Panc1 (cell line): ENCODE data around the gene PDCD1. TPM values are rescaled to one million over a fixed set of nuclear protein-coding genes. Genes with fewer than 3 reads are reported as not detected.
"Not testable (repeated sequence)": the region's sequence is repeated elsewhere in the genome, so short reads cannot be mapped to it uniquely, and the experiment has no call there.

Experiments used
- ATAC-seq: fragments of 200-7000 bp; cut with Tn5 transposase; 2 replicates; pipeline ENCODE4 v1.9.1; 2020; ENCODE audit warnings: mild to moderate bottlenecking, moderate library complexity
- BruUV-seq: library from RNA; stranded (reverse); fragments of 400-500 nt; replicated peaks from 2 replicates; lab custom pipeline; 2021; lab: Mats Ljungman, UMichigan
- CTCF ChIA-PET: fragments of 300-600 bp; sonication (Branson Sonifier 250); formaldehyde crosslinking; loops from one replicate; lab custom pipeline; 2022; ENCODE audit warnings: antibody characterized with exemption; lab: Charles Lee
- POLR2A ChIA-PET: fragments of 300-600 bp; sonication (Branson Sonifier 250); formaldehyde crosslinking; loops from one replicate; lab custom pipeline; 2022; ENCODE audit warnings: antibody characterized with exemption; lab: Charles Lee
- DNase-seq: peaks from one replicate; pipeline ENCODE4 v3.0.0-alpha.2; 2010; ENCODE audit warnings: low read depth, low spot score
- H3K27ac ChIP-seq: 2 replicates; pipeline ENCODE4 v1.5.1; 2011; ENCODE audit warnings: mild to moderate bottlenecking, low read length, inconsistent platforms
- H3K27me3 ChIP-seq: fragments of 200-500 bp; sonication (Bioruptor generic); 2 replicates; pipeline ENCODE4 v1.6.0; 2014; ENCODE audit warnings: low read length, inconsistent platforms; ENCODE audit not compliant: control insufficient read depth, insufficient read depth
- H3K36me3 ChIP-seq: fragments of 200-500 bp; sonication (Bioruptor generic); 2 replicates; pipeline ENCODE4 v1.5.1; 2014; ENCODE audit warnings: inconsistent platforms, mild to moderate bottlenecking, low read length, moderate library complexity; ENCODE audit not compliant: control insufficient read depth, insufficient read depth
- H3K4me1 ChIP-seq: 2 replicates; pipeline ENCODE4 v1.5.1; 2011; ENCODE audit warnings: inconsistent platforms, mild to moderate bottlenecking, low read length, moderate library complexity; ENCODE audit not compliant: control insufficient read depth, insufficient read depth
- H3K4me3 ChIP-seq, 2 experiments: 2 replicates each; pipeline ENCODE4 v1.5.1; 2011 to 2012; ENCODE audit warnings: low read depth in 2 of 2, low read length in 2 of 2, mild to moderate bottlenecking in 2 of 2, inconsistent platforms in 1 of 2, moderate library complexity in 1 of 2
- H3K9me3 ChIP-seq: fragments of 200-500 bp; sonication (Bioruptor generic); 2 replicates; pipeline ENCODE4 v1.5.1; 2014; ENCODE audit warnings: low read depth, mild to moderate bottlenecking, inconsistent platforms, low read length, moderate library complexity; ENCODE audit not compliant: control insufficient read depth, insufficient read depth
- CTCF ChIP-seq: fragments of 450-650 bp; IDR thresholded peaks from 2 replicates; pipeline ENCODE4 v1.5.1; 2017; ENCODE audit warnings: mild to moderate bottlenecking
- POLR2AphosphoS5 ChIP-seq: IDR thresholded peaks from 2 replicates; pipeline ENCODE4 v1.6.1; 2012; ENCODE audit warnings: mild to moderate bottlenecking, low read depth, low read length, moderate library complexity
- REST ChIP-seq, 2 experiments: IDR thresholded peaks; 2 replicates each; pipeline ENCODE4 v1.6.1; 2011 to 2012; ENCODE audit warnings: low read depth in 2 of 2, control low read depth in 1 of 2, low read length in 1 of 2, mild to moderate bottlenecking in 1 of 2, moderate library complexity in 1 of 2; ENCODE audit not compliant: insufficient read depth in 1 of 2
- SIN3A ChIP-seq: IDR thresholded peaks from 2 replicates; pipeline ENCODE4 v1.6.1; 2012; ENCODE audit warnings: low read depth, mild to moderate bottlenecking, low read length, moderate library complexity, borderline replicate concordance; ENCODE audit not compliant: insufficient read depth
- TCF7L2 ChIP-seq: IDR thresholded peaks from 2 replicates; pipeline ENCODE4 v1.6.1; 2011; ENCODE audit warnings: mild to moderate bottlenecking, low read depth, low read length, inconsistent platforms
- in situ Hi-C: cut with HindIII; loops from 2 replicates; pipeline ENCODE4 v1.10.0; 2016; ENCODE audit warnings: low sequenced_read_pairs, low pct_unique_long_range_greater_than_20kb
- intact Hi-C: fragments of 100-400 bp; cut with micrococcal nuclease; formaldehyde crosslinking; loops from one replicate; pipeline ENCODE4 v1.10.0; 2022; ENCODE audit not compliant: unreplicated experiment
- total RNA-seq: library from RNA; stranded (reverse); gene quantifications from one replicate; pipeline ENCODE4 v1.2.1, GENCODE V29; 2021; ENCODE audit not compliant: unreplicated experiment

Gene PDCD1
- total RNA-seq, 1 experiment from 2014 or later, result 0.15 TPM

- ChIA-PET POLR2A (no interaction called here), CTCF (no interaction called here)
- ATAC-seq (no peak), DNase-seq (no peak)
- intact Hi-C loops (no loop called here), in situ Hi-C loops (no loop called here)
- H3K4me1 ChIP-seq, result peaks cover 14% of the 10 kb centered on the region
- no peaks in the 10 kb centered on the region for H3K9me3 ChIP-seq
- TF ChIP-seq SIN3A (no peak), REST (IDR thresholded peaks at IDR 0.05; ENCODE audit: insufficient read depth in 1 of 2, low read depth in 2 of 2, low read length in 1 of 2) (no peak), POLR2AphosphoS5 (no peak), CTCF (no peak), TCF7L2 (no peak)
- no TSS peak for BruUV-seq
- H3K36me3 ChIP-seq, result no peaks in the 10 kb centered on the region
- H3K27me3 ChIP-seq, result no peaks in the 10 kb centered on the region
- no peak overlapping the region for H3K4me3 ChIP-seq
- H3K27ac ChIP-seq, result no peak overlapping the region
Measured at GRCh38 chr2:241801611-241802420, 56.9 kb downstream of the PDCD1 start.

DNA sequence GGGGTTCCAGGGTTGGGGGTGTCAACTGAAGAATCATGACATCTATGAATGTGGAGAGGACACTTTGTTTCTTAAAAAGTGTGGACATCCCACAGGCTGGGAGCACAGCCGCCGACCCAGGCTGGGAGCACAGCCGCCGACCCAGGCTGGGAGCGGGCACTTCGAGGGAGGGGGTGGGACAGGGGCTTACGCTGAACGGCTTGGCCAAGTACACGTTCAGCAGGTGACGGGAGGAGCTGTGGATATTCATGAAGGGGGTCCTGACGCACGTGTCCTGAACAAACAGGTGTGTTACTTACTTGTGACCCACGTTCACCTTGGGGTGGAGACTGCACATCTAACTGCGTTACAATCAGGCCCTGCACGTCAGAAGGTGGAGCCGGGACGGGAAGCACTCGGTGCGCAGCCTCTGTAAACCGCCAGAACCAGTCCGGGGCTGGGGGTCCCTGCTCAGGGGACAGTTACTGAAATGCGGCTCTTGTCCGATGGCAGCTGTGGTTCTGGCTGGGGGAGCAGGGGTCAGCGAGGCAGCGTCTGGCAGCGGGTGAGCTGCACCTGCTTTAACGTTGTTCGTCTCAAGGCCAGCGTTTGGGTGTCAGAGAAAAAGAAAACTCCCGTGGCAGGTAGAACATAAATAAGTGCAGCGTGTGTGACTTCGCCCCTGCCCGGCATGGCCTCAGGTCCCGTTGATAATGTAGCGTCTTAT, 58.3 kb downstream of the PDCD1 start:
- in situ Hi-C loops, BruUV-seq, intact Hi-C loops, ATAC-seq, H3K27ac ChIP-seq, CTCF ChIA-PET, H3K27me3 ChIP-seq, H3K36me3 ChIP-seq, H3K9me3 ChIP-seq, POLR2A ChIA-PET, H3K4me3 ChIP-seq, DNase-seq: not testable (repeated sequence)
- H3K4me1 ChIP-seq, result peaks cover 14% of the 10 kb centered on the region

Other genes with a start within 250 kb of the PDCD1 start
- gene THAP4, start 221.7 kb downstream of the PDCD1 start, total RNA-seq, result 77.9 TPM
- gene ATG4B, start 221.2 kb downstream of the PDCD1 start, total RNA-seq, result 84.2 TPM
- 122 TPM for gene DTYMK, start 172.1 kb downstream of the PDCD1 start, total RNA-seq
- gene ING5, start 156.9 kb downstream of the PDCD1 start, total RNA-seq, result 39.8 TPM
- gene D2HGDH, start 124.3 kb downstream of the PDCD1 start, total RNA-seq, result 53.0 TPM
- 1.6 TPM for gene GAL3ST2, start 82.1 kb downstream of the PDCD1 start, total RNA-seq
- 10.0 TPM for gene NEU4, start 49.7 kb downstream of the PDCD1 start, total RNA-seq
- gene RTP5, start 10.8 kb upstream of the PDCD1 start, total RNA-seq, result not detected